ENCODE results near the gene HIPK3. TPM values are rescaled to one million over a fixed set of nuclear protein-coding genes. Genes with fewer than 3 reads are reported as not detected.
A peak's percentile ranks its signal among the peaks of the same experiment; 100 is the strongest.

The HIPK3 gene
- total RNA-seq, 2 donors from 2014 or later, result 24.4 to 31.2 TPM

DNA sequence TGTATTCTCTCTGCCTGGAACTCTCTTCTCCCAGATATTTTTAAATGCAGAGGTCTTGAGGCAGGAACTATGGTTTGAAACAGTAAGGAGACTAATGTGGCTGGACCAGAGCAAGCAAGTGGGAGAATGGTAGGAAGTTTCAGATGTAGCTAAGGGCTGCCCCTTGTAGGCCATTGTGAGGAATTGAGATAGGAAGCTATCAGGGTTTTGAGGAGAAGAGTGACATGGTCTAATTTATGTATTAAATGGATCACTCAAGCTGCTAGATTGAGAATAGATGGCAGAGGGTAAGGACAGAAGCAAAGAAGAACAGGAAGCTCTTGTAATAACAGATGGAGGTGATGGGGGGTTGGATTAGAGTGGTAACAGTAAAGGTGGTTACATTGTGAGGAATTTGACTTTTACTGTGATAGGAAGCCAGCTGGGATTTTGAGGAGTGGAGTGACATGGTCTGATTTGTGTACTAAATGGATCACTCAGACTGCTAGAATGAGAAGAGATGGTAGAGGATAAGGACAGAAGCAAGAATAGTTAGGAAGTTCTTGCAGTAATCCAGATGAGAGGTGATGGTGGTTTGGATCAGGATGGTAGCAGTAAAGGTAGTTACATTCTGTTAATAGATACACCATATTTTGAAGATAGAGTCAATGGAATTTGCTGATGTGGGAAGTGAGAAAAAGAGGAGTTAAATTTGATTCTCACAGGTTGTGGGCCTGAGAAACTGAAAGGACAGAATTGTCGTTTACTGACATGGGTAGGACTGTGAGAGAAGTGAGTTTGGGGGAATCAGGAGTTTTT lies 63.0 kb downstream of the HIPK3 start:
- Mint-ChIP-seq H3K36me3 (peaks cover 0 to 7% of the 10 kb centered on the region in 2 donors), H3K27ac (no peak overlapping the region), H3K9me3 (no peaks in the 10 kb centered on the region)
- no peak for ATAC-seq
- DNase-seq (ENCODE audit: low spot score in 2 of 2), result no peak

DNA sequence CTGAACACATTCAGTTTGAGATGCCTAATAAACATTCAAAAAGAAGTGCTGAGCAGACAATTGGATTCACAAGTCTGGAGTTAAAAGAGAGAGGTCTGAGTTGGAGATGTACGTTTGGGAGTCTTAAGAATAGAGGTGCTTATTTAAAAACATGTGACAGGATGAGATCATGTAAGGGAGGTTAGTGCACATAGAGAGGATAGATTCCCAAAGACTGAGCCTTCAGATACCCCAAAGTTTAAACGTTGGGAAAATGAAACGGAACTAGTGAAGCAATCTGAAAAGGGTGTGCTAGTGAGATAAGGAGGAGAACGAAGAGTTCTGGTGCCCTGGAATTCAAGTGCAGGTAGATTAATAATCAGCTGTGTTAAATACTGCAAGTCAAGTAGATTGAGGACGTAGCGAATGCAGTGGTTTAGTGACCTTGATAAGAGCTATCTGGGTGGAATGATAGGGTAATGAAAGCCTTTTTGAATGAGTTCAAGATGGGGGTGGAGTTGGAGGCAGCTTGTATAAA lies 63.7 kb downstream of the HIPK3 start:
- DNase-seq (ENCODE audit: low spot score in 2 of 2) (no peak), ATAC-seq (no peak)
- peaks cover 0 to 4% of the 10 kb centered on the region in 2 donors for H3K36me3 Mint-ChIP-seq
- no peak overlapping the region for H3K27ac Mint-ChIP-seq
- no peaks in the 10 kb centered on the region for H3K9me3 Mint-ChIP-seq

DNA sequence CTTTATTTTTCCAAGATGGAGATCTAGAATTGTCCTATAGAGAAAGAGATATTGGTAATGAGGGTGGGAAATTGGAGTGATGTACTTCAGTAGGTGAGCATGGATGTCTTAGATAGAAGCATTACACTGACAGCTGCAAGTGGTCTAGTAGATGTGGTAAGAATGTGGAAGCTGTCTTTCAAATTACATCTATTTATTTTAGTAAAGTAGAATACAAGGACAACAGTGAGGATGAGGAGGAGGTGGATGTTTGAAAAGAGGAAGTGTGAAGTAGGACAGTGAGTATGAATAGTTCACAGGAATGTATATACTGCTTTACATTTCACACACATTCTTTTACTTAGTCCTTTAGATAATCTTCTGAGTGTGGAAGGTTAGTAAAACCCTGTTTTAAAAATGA lies 64.2 kb downstream of the HIPK3 start:
- no peaks in the 10 kb centered on the region for H3K36me3 Mint-ChIP-seq
- no peaks in the 10 kb centered on the region for H3K9me3 Mint-ChIP-seq
- H3K27ac Mint-ChIP-seq, result no peak overlapping the region
- ATAC-seq, result no peak
- DNase-seq (ENCODE audit: low spot score in 2 of 2), result no peak

DNA sequence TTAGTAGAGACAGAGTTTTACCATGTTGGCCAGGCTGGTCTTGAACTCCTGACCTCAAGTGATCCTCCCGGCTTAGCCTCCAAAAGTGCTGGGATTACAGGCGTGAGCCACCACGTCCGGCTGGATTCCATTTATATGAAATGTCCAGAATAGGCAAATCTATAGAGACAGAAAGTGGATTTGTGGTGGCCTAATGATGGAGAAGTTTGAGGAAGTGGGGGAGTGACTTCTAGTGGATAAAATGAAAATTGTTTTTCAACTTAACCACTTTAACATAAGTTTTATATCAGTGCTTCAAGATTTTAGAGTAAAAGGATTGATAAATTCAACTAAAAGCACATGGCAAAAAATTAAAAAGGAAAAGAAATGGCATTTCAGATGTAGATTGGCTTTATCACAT lies 66.2 kb downstream of the HIPK3 start:
- no peaks in the 10 kb centered on the region for H3K9me3 Mint-ChIP-seq
- no peak for ATAC-seq
- H3K36me3 Mint-ChIP-seq, result no peaks in the 10 kb centered on the region
- DNase-seq (ENCODE audit: low spot score in 2 of 2), result no peak
- no peak overlapping the region for H3K27ac Mint-ChIP-seq

DNA sequence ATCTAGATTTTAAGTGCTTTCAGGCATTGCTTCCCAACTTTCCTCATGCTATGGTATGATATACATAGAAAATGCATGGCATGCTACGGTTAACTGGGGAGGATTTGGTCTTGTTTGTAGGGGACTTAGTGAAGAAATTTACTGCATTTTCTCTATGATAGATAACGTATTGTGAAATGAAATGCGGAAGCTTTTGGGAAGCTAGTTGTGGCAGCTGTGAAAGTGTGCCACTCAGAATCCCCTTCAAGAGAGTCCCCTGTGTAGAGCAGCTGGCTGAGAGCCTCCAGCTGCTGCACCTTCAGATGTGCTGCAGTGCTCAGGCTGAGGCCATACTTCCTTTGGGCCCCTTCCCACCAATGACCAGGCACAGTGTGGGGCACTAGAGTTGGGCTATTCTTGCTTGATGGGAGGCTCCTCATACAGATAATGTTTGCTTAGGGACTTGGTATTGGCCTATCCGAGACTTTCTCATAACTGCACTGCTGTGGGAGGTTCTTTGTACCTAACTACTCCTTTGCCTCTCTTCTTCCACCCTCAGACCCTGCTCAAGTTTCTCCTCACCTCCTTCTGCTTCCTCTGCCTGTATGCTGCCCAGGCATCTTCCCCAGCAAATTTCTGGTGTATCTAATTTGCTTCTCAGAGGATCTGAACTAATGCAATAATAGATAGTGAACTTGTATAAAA lies 67.3 kb downstream of the HIPK3 start:
- DNase-seq (ENCODE audit: low spot score in 2 of 2), result no peak
- Mint-ChIP-seq H3K36me3 (no peaks in the 10 kb centered on the region), H3K27ac (peak overlapping the region in 1 of 2 donors; percentile 46), H3K9me3 (no peaks in the 10 kb centered on the region)
- ATAC-seq, result no peak

DNA sequence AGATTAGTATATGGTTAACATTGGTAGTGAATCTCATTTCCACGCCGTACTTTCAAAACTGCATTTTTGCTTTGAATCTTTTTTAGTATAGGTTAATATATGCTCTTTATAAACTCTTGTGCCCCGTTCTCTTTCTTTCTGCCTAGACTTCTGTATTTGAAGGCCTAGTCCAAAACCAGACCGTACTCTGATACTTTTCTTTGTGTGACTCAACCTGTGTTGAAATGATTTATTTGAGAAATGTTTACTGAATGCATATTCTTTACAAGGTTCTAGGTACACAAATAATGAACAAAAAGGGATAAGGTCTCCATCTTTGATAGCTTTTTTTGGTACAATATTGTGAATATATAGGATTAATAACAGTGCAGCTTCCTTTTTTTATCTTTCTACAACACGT lies 68.3 kb downstream of the HIPK3 start:
- no peak overlapping the region for H3K27ac Mint-ChIP-seq
- H3K36me3 Mint-ChIP-seq, result no peaks in the 10 kb centered on the region
- no peak for ATAC-seq
- no peak for DNase-seq (ENCODE audit: low spot score in 2 of 2)
- no peaks in the 10 kb centered on the region for H3K9me3 Mint-ChIP-seq

DNA sequence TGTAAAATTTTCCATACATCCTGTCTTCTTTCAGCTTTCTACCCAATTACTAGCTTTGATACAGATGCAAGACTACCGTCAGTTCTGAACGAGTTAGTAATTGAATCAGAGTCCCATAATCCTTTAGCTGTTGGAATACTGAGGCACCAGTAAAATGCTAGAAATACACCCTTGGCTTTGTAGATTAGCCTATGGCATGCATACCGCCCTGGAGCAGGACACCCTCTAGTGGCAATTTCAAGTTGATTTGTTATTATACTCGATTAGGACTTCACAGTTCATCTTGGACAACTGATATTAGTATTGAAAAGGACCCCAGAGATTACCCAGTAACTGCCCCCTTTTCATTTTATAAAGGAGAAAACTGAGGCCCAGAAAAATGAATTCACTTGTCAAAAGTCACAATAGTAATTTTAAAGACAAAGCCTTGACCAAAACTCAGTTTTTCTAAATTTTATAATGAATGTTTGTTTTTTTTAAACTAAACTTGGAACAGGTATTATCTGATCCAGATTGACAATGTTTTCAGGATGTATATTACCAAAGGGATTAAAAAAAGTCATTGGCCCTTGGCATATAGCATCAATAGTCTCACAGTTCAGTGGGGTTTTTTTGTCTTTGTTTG lies 72.6 kb downstream of the HIPK3 start:
- Mint-ChIP-seq H3K36me3 (no peaks in the 10 kb centered on the region), H3K9me3 (no peaks in the 10 kb centered on the region), H3K27ac (no peak overlapping the region)
- peak in 1 of 2 donors; percentile 22 for DNase-seq (ENCODE audit: low spot score in 2 of 2)
- ATAC-seq, result peak; percentile 59 to 67

DNA sequence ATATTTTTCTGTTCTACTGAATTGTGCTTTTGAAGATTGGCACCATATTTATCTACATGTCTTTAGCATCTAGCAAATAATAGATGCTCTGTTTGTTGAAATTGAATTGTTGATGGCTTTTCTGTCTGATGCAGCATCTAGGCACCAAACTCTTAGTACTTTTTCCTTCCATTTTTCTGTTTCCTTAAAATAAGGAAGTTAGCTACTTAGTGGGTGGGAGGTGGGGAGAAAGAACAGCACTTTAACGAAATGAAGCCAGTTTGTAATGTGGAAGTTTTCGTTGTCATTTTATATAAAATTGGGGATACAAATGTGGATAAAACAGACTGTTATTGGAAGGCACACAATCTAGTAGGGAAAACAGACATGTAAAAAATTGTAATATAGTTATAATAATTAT lies 76.6 kb downstream of the HIPK3 start:
- H3K27ac Mint-ChIP-seq, result no peak overlapping the region
- no peaks in the 10 kb centered on the region for H3K9me3 Mint-ChIP-seq
- no peak for DNase-seq (ENCODE audit: low spot score in 2 of 2)
- no peak for ATAC-seq
- H3K36me3 Mint-ChIP-seq, result no peaks in the 10 kb centered on the region

DNA sequence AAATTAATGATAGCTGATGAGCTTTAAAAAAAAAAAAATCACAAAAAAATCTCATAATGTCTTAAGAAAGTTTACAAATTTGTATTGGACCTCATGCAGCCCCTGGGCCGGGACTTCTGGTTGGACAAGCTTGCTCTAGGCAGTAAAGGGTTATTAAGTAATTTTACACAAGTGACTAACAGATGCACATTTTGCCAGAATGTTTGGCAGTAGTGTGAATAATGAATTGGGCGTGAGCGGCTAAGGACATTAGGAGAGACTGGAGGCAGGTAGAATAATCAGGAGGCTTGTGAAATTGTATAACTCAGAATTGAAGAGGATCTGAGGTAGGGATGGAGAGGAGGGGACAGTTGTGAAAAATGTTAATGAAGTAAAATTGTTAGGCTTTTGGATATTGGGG lies 77.4 kb downstream of the HIPK3 start:
- H3K36me3 Mint-ChIP-seq, result no peaks in the 10 kb centered on the region
- ATAC-seq (no peak), DNase-seq (ENCODE audit: low spot score in 2 of 2) (no peak)
- H3K27ac Mint-ChIP-seq, result no peak overlapping the region
- H3K9me3 Mint-ChIP-seq, result no peaks in the 10 kb centered on the region

DNA sequence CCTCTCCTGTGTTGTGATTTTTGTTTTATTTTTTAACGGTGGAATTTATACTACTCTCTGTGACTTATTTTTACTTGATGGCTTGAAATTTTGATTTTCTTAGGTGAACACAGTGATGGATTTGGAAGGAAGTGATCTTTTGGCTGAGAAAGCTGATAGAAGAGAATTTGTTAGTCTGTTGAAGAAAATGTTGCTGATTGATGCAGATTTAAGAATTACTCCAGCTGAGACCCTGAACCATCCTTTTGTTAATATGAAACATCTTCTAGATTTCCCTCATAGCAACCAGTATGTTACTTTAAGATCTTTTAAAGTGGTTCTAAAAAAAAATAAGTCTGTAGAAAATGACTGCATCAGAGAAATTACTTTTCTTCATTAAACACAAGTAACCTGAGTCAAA lies 82.1 kb downstream of the HIPK3 start:
- Mint-ChIP-seq H3K36me3 (no peaks in the 10 kb centered on the region), H3K9me3 (no peaks in the 10 kb centered on the region), H3K27ac (no peak overlapping the region)
- no peak for ATAC-seq
- no peak for DNase-seq (ENCODE audit: low spot score in 2 of 2)

DNA sequence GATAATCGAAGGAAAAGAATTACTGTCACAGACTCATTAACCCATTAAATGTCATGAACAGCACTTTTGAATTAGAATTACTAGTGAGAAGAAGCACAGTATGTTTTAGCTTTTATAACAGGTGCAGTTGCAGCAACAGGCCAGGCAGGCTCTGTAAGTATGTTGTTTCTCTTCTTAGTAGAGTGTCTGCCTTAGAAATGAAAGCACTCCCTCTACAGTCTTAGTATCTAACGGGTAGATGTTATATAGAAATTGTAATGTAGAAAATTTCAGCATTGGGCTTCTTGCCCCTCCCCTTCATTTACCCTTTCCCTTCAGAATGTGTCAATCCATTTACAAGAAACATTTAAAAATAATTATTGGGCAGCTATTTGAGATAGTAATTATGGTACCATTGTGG lies 87.4 kb downstream of the HIPK3 start:
- no peaks in the 10 kb centered on the region for H3K9me3 Mint-ChIP-seq
- DNase-seq (ENCODE audit: low spot score in 2 of 2) (no peak), ATAC-seq (no peak)
- H3K27ac Mint-ChIP-seq, result no peak overlapping the region
- H3K36me3 Mint-ChIP-seq, result no peaks in the 10 kb centered on the region

DNA sequence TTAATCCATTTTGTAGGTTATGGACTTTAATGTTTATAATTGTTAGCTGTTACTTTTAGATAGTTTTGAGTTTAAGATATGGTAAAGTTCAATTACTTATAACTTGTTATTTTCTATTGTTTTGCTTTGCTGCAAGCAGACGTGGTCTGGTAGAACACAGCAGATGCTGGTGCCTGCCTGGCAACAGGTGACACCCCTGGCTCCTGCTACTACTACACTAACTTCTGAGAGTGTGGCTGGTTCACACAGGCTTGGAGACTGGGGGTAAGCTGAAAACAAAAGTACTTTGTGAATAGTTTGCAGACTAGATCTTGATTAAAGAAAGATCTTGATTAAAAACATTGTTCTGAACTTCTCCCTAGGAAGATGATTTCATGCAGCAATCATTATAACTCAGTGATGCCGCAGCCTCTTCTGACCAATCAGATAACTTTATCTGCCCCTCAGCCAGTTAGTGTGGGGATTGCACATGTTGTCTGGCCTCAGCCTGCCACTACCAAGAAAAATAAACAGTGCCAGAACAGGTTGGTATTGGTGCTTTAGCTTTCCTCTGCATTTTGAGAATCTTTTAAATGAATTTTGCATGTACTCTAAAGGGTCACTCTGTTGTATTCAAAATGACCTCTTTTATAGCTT lies 90.4 kb downstream of the HIPK3 start:
- ATAC-seq (no peak), DNase-seq (ENCODE audit: low spot score in 2 of 2) (no peak)
- no peaks in the 10 kb centered on the region for H3K36me3 Mint-ChIP-seq
- no peaks in the 10 kb centered on the region for H3K9me3 Mint-ChIP-seq
- no peak overlapping the region for H3K27ac Mint-ChIP-seq

DNA sequence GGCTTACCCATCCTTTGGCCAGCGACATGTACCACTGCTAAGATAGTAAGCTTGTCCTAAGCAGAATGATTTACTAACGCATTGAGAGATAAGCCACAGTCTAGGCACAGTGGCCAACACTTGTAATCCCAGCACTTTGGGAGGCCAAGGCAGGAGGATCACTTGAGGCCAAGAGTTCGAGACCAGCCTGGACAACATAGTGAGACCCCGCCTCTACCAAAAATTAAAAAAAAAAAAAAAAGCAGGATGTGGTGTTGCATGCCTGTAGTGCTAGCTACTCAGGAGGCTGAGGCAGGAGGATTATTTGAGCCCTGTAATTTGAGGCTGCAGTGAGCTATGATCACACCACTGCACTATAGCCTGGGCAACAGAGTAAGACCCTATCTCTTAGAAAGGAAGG lies 93.1 kb downstream of the HIPK3 start:
- no peak for ATAC-seq
- no peaks in the 10 kb centered on the region for H3K36me3 Mint-ChIP-seq
- H3K9me3 Mint-ChIP-seq, result no peaks in the 10 kb centered on the region

DNA sequence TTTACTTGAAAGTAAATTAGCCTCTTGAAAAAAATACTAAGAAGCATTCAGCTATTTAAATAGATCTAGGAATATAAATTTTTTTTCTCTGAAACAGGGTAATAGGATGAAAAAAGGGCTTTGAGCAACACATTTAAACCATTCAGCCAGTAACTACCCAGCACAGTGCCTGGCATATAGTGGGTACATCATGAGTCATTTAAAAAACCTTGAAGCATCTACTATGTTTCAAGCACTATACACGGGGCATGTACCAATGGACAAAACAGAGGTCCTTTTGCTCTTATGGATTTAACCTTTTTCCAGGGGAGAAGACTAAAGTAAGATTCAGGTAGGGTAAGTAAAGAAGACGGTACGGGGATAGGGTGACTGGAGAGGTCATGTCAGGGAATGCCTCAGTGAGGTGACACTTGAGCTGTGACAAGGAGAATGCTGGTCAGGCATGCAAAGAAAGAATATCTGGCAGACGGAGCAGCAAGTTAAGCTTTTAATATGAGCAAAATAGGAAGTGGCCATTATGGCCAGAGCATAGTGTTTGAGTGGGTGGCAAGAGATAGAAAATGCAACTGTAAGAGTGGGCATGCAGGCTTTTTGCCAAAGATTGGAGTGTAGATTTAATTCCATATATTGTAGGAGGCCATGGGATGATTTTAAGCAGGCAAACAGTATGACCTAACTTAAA lies 101.1 kb downstream of the HIPK3 start:
- no peak for ATAC-seq
- no peaks in the 10 kb centered on the region for H3K36me3 Mint-ChIP-seq
- H3K27ac Mint-ChIP-seq, result no peak overlapping the region
- no peaks in the 10 kb centered on the region for H3K9me3 Mint-ChIP-seq
- no peak for DNase-seq (ENCODE audit: low spot score in 2 of 2)

More for the DNA sequence above, 93.1 kb downstream of the HIPK3 start:
- H3K27ac Mint-ChIP-seq, result no peak overlapping the region
- DNase-seq (ENCODE audit: low spot score in 2 of 2), result no peak

DNA sequence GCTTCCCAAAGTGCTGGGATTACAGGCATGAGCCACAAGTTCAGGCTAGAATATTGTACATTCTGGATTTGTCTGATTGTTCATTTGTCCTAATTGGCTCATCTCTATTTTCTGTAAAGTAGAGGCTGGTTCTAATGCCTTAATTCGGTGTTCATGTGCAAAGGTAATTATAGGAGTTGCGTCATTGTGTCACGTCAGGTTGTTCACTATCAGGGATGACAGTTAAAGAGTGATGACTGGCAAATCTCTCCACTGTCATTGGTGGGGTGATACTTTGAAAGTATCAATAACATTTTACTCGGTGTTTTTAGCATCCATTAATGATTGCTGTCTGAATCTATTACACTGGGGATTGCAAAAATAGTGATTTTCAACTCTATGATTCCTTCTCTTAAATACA lies 103.5 kb downstream of the HIPK3 start:
- DNase-seq (ENCODE audit: low spot score in 2 of 2), result no peak
- Mint-ChIP-seq H3K27ac (no peak overlapping the region), H3K9me3 (no peaks in the 10 kb centered on the region), H3K36me3 (no peaks in the 10 kb centered on the region)
- ATAC-seq, result no peak

DNA sequence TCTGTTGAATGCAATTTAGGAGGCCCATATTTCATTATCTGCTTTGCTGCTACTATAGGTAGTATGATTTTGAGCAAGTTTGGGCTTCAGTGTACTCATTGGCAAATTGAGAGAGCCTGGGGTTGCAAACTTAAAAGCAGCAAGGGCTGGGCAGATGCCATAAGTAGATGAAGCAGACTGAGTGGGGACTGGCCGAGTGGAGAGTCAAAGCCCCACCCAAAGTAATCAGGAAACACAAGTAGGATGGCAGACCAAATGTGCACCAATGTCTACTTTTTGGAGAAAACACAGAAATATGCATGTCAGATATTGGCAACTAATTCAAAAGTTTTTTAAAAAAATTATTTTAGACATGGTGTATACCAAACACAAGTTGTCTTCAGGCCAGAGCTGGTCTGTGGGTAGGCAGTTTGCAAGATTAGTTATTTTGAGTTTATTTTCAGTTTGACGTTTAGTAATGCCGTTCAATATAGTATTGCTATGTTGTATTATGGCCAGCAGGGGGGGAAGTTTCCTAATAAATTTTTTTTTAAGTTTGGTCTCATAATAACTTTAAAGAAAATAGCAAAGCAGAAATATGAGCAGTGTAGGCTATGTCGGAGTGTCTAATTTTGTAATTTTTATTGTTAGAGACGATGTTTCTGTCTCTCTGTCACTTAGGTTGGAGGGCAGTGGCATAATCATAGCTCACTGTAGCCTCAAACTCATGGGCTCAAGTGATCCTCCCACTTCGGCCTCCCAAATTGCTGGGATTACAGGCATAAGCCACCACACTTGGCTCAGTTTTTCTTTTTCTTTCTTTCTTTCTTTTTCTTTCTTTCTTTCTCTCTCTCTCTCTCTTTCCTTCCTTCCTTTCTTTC lies 105.1 kb downstream of the HIPK3 start:
- peak in 1 of 2 donors; percentile 54 for ATAC-seq
- Mint-ChIP-seq H3K27ac (peak overlapping the region in 1 of 2 donors; percentile 75), H3K9me3 (no peaks in the 10 kb centered on the region), H3K36me3 (no peaks in the 10 kb centered on the region)
- no peak for DNase-seq (ENCODE audit: low spot score in 2 of 2)
